PC-9 (cell line): ENCODE data around the gene CDK6. TPM values are rescaled to one million over a fixed set of nuclear protein-coding genes. Genes with fewer than 3 reads are reported as not detected.

ENCODE experiments used
- BruUV-seq: library from RNA; stranded (reverse); fragments of 400-500 nt; replicated peaks from 2 replicates; lab custom pipeline; 2021; lab: Mats Ljungman, UMichigan
- CTCF ChIA-PET: fragments of 300-600 bp; sonication (Branson Sonifier 250); formaldehyde crosslinking; loops from one replicate; lab custom pipeline; 2022; ENCODE audit warnings: antibody characterized with exemption; lab: Charles Lee
- POLR2A ChIA-PET: fragments of 300-600 bp; sonication (Branson Sonifier 250); formaldehyde crosslinking; loops from one replicate; lab custom pipeline; 2022; ENCODE audit warnings: antibody characterized with exemption; ENCODE audit not compliant: unreplicated experiment; lab: Charles Lee
- DNase-seq, 2 experiments: peaks; one replicate each; pipeline versions ENCODE4 v3.0.0 to v3.0.0-alpha.2; 2015 to 2022; ENCODE audit warnings: mixed read lengths in 1 of 2
- H2AFZ ChIP-seq: fragments of 200-600 bp; sonication (generic); 2 replicates; pipeline ENCODE4 v1.8.1; 2017; ENCODE audit warnings: antibody characterized with exemption
- H3F3A ChIP-seq: fragments of 200-600 bp; sonication (generic); 2 replicates; pipeline ENCODE4 v1.8.1; 2017; ENCODE audit warnings: antibody characterized with exemption, mild to moderate bottlenecking, low read depth; ENCODE audit not compliant: insufficient read depth
- H3K27ac ChIP-seq: fragments of 200-600 bp; sonication (generic); 2 replicates; pipeline ENCODE4 v1.6.1; 2016; ENCODE audit warnings: mixed run types
- H3K27me3 ChIP-seq: fragments of 200-600 bp; sonication (generic); 2 replicates; pipeline ENCODE4 v1.6.1; 2016; ENCODE audit warnings: low read depth, mixed run types; ENCODE audit not compliant: insufficient read depth
- H3K36me3 ChIP-seq: fragments of 200-600 bp; sonication (generic); 2 replicates; pipeline ENCODE4 v1.6.1; 2016; ENCODE audit warnings: low read depth, mixed run types
- H3K4me1 ChIP-seq: fragments of 200-600 bp; sonication (generic); replicated peaks from 2 replicates; pipeline ENCODE4 v1.6.1; 2016; ENCODE audit warnings: mixed run types; ENCODE audit not compliant: insufficient read depth
- H3K4me2 ChIP-seq: fragments of 200-600 bp; sonication (generic); 2 replicates; pipeline ENCODE4 v1.6.1; 2017; ENCODE audit warnings: mixed run types
- H3K4me3 ChIP-seq: fragments of 200-600 bp; sonication (generic); 2 replicates; pipeline ENCODE4 v1.6.1; 2016; ENCODE audit warnings: mixed run types
- H3K79me2 ChIP-seq: fragments of 200-600 bp; sonication (generic); 2 replicates; pipeline ENCODE4 v1.6.1; 2017; ENCODE audit warnings: low read depth, mixed run types
- H3K9me2 ChIP-seq: fragments of 200-600 bp; sonication (generic); 2 replicates; pipeline ENCODE4 v1.8.1; 2017; ENCODE audit warnings: mild to moderate bottlenecking; ENCODE audit not compliant: insufficient read depth
- H3K9me3 ChIP-seq: fragments of 200-600 bp; sonication (generic); 2 replicates; pipeline ENCODE4 v1.8.1; 2016; ENCODE audit warnings: low read depth; ENCODE audit not compliant: insufficient read depth
- H4K20me1 ChIP-seq: fragments of 200-600 bp; sonication (generic); 2 replicates; pipeline ENCODE4 v1.8.1; 2017; ENCODE audit not compliant: insufficient read depth
- CTCF ChIP-seq: fragments of 200-600 bp; sonication (generic); conservative IDR thresholded peaks from 2 replicates; pipeline ENCODE4 v1.6.1; 2017; ENCODE audit warnings: mixed run types, antibody characterized with exemption, mild to moderate bottlenecking, moderate library complexity
- EZH2 ChIP-seq: fragments of 200-600 bp; sonication (generic); IDR thresholded peaks from 2 replicates; pipeline ENCODE4 v1.8.0; 2017; ENCODE audit warnings: antibody characterized with exemption, low read depth
- intact Hi-C: fragments of 100-400 bp; cut with micrococcal nuclease; formaldehyde crosslinking; loops from one replicate; pipeline ENCODE4 v1.10.0; 2022; ENCODE audit not compliant: unreplicated experiment
- total RNA-seq: library from RNA; stranded (reverse); gene quantifications from 2 replicates; pipeline ENCODE4 v1.2.3, GENCODE V29; 2021

Gene CDK6
- total RNA-seq, 1 experiment from 2014 or later: 49.5 TPM

- Histone ChIP-seq H4K20me1 (no peaks in the 10 kb centered on the region), H3K27ac (no peak overlapping the region), H3K4me3 (no peak overlapping the region), H3K9me2 (no peaks in the 10 kb centered on the region), H3K36me3 (no peaks in the 10 kb centered on the region), H2AFZ (no peak overlapping the region), H3K4me2 (no peak overlapping the region), H3K79me2 (no peaks in the 10 kb centered on the region), H3K9me3 (no peaks in the 10 kb centered on the region), H3K27me3 (no peaks in the 10 kb centered on the region), H3K4me1 (0 out of 2 replicates have a peak, but pooled peaks cover under 1% of the 10 kb centered on the region), H3F3A (no peaks in the 10 kb centered on the region)
- ChIA-PET POLR2A (no interaction called here), CTCF (interaction anchor here (0.6 kb wide), 1 partner anchor 1079 kb away, joined by 4 read pairs; the partner anchor contains the start of gene GNG11)
- BruUV-seq: no TSS peak
- TF ChIP-seq CTCF: no peak
- TF ChIP-seq EZH2: no peak
- intact Hi-C loops: no loop called here
- no peak for DNase-seq
These were observed 6.8 kb upstream of the CDK6 start for GRCh38 chr7:92843034-92843760.

GRCh38 chr7:92841192-92841591, 4.8 kb upstream of the CDK6 start:
- BruUV-seq: no TSS peak
- no peaks in the 10 kb centered on the region for H3K36me3 ChIP-seq
- no peak for TF ChIP-seq CTCF
- TF ChIP-seq EZH2: no peak
- peaks cover 12% of the 10 kb centered on the region; the same call in 1 of the 2 replicates for H3K4me1 ChIP-seq
- no peak for DNase-seq
- no peak overlapping the region for H2AFZ ChIP-seq
- H3K9me2 ChIP-seq: no peaks in the 10 kb centered on the region
- no peak overlapping the region for H3K27ac ChIP-seq
- intact Hi-C loops: no loop called here
- H3K4me2 ChIP-seq: no peak overlapping the region
- ChIA-PET CTCF (no interaction called here), POLR2A (no interaction called here)
- H3F3A ChIP-seq: no peaks in the 10 kb centered on the region
- no peaks in the 10 kb centered on the region for H3K27me3 ChIP-seq
- no peaks in the 10 kb centered on the region for H3K9me3 ChIP-seq
- no peaks in the 10 kb centered on the region for H3K79me2 ChIP-seq
- H3K4me3 ChIP-seq: no peak overlapping the region
- H4K20me1 ChIP-seq: no peaks in the 10 kb centered on the region

GRCh38 chr7:92840316-92840715, 3.9 kb upstream of the CDK6 start:
- no peak overlapping the region for H3K27ac ChIP-seq
- H3K9me2 ChIP-seq: no peaks in the 10 kb centered on the region
- H2AFZ ChIP-seq: no peak overlapping the region
- no peak overlapping the region for H3K4me3 ChIP-seq
- CTCF ChIA-PET: no interaction called here
- peaks cover 12% of the 10 kb centered on the region; the same call in 1 of the 2 replicates for H3K4me1 ChIP-seq
- peaks cover 8% of the 10 kb centered on the region for H3K79me2 ChIP-seq
- no TSS peak for BruUV-seq
- no peak overlapping the region for H3K4me2 ChIP-seq
- no peaks in the 10 kb centered on the region for H3K9me3 ChIP-seq
- no peaks in the 10 kb centered on the region for H3K27me3 ChIP-seq
- POLR2A ChIA-PET: no interaction called here
- H4K20me1 ChIP-seq: no peaks in the 10 kb centered on the region
- TF ChIP-seq EZH2 (no peak), CTCF (no peak)
- H3K36me3 ChIP-seq: no peaks in the 10 kb centered on the region
- H3F3A ChIP-seq: peaks cover 8% of the 10 kb centered on the region; the same call in 1 of the 2 replicates
- DNase-seq: no peak
- intact Hi-C loops: no loop called here
